ENCODE measurements around the gene CTDP1.

CTDP1 gene, protein sequence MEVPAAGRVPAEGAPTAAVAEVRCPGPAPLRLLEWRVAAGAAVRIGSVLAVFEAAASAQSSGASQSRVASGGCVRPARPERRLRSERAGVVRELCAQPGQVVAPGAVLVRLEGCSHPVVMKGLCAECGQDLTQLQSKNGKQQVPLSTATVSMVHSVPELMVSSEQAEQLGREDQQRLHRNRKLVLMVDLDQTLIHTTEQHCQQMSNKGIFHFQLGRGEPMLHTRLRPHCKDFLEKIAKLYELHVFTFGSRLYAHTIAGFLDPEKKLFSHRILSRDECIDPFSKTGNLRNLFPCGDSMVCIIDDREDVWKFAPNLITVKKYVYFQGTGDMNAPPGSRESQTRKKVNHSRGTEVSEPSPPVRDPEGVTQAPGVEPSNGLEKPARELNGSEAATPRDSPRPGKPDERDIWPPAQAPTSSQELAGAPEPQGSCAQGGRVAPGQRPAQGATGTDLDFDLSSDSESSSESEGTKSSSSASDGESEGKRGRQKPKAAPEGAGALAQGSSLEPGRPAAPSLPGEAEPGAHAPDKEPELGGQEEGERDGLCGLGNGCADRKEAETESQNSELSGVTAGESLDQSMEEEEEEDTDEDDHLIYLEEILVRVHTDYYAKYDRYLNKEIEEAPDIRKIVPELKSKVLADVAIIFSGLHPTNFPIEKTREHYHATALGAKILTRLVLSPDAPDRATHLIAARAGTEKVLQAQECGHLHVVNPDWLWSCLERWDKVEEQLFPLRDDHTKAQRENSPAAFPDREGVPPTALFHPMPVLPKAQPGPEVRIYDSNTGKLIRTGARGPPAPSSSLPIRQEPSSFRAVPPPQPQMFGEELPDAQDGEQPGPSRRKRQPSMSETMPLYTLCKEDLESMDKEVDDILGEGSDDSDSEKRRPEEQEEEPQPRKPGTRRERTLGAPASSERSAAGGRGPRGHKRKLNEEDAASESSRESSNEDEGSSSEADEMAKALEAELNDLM

DNA sequence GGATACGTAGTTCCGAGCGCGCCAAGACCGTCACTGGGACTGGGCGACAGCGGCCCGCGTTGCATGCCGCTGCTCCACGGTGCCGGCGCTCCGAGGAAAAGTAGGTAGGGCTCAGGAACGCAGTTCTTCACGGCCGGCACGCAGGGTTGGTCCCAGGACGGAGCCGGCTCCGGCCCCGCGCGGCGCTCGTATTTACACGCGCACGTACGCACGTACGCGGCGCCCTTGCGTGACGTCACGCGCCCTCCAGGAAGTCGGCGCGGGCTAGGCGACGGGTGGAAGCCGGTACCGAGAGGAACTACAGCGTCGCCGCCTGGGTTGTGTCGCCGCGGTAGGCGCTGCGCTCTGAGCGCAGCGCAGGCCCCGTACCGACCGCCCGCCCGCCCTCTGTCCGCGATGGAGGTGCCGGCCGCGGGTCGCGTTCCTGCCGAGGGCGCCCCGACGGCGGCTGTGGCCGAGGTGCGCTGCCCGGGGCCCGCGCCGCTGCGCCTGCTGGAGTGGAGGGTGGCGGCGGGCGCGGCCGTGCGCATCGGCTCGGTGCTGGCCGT, at the start of gene CTDP1:
Gene CTDP1, plus strand, starts transcription at position 252 of the 548 bp plus-strand sequence. Its CDS starts 145 bp downstream, at position 397.
- in situ Hi-C loops (cut with MboI; ENCODE audit: low sequenced_read_pairs) = no loop called here

DNA sequence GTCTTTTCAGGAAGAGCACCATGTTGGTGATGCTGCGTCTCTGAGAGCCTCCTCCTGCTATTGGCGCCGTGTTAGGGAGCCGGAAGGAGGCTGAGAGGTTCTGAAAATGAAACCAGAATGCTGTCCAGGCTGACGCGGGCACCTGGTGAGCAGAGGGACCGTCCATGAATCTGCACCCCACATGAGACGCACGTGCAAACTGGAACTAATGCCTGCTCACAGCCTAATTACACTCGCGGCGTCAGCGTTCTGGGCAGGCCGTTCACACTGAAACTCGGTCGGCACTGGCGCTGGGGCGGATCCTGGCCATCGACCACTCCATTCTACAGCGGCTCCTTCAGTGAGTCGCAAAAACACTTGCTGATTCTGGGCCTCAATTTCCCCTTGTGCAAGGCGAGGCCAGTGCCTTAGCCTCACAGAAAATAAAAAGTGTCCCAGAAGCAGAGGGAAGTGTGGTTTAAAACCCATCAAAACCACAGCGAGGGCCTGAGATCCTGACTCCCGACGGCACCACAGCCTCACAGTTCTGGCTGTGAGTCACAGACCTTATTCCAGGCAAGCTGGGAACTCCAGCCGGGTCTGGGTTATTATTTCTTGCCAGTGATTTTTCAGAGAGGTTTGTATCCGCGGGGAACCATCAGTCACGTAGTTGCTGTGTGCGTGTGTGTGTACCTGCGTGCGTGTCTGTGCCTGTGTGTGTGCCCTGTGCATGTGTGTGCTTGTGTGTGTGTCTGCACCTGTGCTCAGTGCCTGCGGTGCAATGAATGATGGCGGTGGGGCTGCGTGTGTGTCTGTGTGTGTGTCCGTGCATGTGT, 49.1 kb upstream of the CTDP1 start:
- in situ Hi-C loops (cut with MboI; ENCODE audit: low sequenced_read_pairs) = no loop called here

DNA sequence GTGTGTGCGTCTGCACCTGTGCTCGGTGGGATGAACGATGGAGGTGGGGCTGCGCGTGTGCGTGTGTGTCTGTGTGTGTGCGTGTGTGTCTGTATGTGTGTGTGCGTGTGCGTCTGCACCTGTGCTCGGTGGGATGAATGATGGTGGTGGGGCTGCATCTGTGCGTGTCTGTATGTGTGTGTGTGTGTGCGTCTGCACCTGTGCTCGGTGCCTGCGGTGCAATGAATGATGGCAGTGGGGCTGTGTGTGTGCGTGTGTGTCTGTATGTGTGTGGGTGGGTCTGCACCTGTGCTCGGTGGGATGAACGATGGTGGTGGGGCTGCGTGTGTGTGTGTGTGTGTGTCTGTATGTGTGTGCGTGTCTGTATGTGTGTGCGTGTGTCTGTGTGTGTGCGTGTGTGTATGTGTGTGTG, 48.5 kb upstream of the CTDP1 start:
- in situ Hi-C loops (cut with MboI; ENCODE audit: low sequenced_read_pairs) = no loop called here

DNA sequence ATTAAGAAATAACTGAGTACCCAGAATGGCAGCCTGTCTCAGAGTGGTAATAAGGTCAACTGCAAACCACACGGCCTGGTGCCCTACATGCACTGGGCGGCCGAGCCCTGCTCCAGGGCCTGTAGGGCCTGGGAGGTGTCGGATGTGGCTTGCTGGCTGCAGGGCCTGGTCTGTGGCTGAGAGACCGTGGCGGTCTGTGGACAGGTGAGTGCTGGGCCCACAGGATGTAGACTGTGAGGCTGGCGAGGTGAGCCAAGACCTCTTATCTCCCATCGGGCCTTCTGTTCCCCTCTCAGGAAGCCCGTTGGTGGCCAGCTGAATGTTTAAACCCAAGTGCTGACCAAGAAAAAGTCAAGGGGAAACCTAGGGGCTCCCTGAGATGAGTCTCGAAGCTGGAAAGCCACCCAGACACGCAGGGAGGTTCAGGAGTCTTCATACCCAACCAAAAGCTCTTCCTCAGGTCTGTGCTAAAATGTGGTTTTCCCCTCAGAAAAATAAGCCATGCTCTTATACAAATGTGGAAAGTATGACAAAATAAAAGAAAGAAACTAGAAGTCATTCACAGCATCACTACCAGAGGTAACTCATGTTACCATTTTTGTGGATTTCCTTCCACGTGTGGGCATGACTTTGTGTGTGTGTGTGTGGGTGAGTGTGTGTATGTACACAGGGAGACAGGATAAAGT, 47.7 kb upstream of the CTDP1 start:
- in situ Hi-C loops (cut with MboI; ENCODE audit: low sequenced_read_pairs) = no loop called here

DNA sequence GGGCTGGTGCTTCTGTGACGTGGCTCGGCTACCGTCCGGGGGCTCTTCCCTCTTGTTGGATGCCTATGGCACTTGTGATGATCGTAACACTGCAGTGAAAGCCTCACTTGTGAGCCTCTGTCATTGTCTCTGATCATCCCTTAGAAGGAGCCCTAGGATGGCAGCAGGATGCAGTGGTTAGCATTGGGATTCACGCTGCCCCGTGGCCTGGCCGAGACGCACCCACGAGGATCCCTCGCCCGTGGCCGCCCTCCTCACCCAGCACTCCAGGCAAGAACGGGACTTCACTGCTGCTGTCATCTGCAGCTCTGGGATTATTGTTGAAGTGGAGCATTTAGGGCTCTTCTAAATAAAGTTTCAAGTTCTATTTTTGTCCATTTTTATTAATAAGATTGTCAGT, 46.8 kb upstream of the CTDP1 start:
- in situ Hi-C loops (cut with MboI; ENCODE audit: low sequenced_read_pairs) = no loop called here

DNA sequence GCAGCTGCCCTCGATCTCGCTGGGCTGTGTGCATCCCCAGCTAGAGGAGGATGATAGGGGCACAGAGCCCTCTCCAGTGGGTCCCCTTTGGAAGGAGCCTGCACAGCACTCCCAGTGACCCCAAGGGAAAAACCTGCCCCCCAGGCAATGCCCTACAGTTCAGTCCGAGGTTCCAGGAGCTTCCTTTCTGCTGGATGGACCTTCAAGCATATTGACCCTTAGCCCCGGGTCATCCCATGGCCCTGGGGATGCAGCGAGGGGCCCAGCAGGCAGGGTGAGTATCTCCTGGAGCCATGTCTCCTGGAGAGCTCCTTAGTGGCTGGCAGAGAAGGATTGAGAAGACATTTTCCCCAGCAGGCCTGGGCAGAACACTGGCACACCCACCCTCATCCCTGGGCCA, 45.4 kb upstream of the CTDP1 start:
- in situ Hi-C loops (cut with MboI; ENCODE audit: low sequenced_read_pairs) = no loop called here

DNA sequence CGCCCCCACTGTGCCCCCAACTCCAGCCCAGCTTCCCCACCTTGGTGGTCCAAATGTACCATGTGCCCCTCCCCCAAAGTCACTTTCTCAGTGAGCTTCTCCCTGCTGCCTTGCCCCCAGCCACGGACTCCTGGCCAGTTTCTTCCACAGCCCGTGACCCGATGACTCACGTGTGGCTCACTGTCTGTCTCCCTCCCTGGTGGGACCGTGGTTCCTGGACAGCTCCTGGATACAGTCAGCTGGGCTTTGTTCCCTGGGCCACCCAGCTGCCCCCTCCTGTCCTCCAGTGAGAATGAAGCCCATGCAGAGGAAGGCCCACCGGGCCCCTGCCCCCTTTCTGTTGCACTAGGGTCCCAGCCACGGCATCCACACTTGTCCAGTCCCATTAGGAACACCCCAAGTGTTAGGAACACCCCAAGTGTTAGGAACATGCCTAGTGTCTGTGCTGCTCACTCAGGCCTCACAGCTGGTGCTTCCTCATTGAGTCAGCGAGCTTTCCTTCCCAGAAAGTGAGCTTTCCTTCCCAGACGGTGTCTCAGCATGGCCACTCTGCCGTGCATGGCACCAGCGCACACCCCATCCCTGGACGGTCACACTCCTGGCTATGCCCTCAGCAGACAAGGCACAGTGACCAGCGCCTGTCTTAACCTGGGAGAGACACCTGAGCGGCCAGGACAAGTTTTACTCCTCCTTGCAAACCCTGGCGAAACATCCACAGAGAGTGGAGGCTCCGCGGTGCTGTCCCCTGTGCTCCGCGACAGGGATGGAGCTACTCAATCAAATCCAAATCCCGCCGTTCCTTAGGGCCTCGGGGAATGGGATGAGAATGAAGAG, 44.8 kb upstream of the CTDP1 start:
- in situ Hi-C loops (cut with MboI; ENCODE audit: low sequenced_read_pairs) = no loop called here

DNA sequence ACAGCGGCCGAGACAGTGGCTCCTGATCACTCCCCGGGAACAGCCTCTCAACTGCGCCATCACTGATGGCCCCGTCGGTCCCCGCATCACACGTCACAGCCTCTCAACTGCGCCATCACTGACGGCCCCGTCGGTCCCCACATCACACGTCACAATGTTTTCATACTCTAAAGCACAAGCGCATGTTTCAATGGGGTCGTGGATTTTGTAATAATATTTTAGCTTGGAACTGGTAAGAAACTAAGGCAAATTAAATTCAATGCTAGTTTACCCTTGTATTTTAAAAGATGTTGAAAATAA, 44.2 kb upstream of the CTDP1 start:
- in situ Hi-C loops (cut with MboI; ENCODE audit: low sequenced_read_pairs) = no loop called here

DNA sequence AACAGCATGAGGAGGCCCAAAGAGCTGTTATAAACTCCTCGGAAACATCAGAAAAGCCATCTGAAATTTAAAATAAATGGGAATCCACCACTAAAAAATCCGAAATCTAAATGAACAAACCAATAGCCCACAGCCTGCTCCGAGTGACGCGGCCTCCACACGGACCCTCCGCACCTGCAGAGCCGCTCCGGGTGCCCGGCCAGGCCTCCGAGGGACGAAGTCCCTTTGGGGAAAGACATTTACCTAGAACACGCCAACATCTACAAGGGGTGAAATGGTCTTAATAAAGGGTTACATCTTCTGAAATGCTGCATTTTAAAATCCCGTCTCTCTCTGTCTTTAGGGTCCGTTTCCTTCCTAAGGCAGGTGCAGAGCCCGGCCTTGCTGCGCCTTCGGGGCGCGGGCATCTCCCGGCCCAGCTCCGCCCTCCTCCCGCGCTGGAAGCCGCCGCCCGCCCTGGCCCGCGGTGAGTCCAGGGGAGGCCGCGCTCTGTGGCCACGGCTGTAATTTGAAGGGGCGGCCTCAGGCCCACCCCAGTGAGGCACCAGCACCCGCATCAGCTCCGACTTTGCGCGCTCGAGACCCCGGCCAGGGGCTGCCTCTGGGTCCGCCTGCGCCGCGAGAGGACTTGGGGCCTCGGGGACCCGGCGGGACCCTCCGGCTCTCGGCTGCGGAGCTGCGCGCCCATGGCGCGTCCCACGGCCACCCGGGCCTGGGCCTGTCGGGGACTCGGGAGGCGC, 42.3 kb upstream of the CTDP1 start:
- in situ Hi-C loops (cut with MboI; ENCODE audit: low sequenced_read_pairs) = no loop called here

DNA sequence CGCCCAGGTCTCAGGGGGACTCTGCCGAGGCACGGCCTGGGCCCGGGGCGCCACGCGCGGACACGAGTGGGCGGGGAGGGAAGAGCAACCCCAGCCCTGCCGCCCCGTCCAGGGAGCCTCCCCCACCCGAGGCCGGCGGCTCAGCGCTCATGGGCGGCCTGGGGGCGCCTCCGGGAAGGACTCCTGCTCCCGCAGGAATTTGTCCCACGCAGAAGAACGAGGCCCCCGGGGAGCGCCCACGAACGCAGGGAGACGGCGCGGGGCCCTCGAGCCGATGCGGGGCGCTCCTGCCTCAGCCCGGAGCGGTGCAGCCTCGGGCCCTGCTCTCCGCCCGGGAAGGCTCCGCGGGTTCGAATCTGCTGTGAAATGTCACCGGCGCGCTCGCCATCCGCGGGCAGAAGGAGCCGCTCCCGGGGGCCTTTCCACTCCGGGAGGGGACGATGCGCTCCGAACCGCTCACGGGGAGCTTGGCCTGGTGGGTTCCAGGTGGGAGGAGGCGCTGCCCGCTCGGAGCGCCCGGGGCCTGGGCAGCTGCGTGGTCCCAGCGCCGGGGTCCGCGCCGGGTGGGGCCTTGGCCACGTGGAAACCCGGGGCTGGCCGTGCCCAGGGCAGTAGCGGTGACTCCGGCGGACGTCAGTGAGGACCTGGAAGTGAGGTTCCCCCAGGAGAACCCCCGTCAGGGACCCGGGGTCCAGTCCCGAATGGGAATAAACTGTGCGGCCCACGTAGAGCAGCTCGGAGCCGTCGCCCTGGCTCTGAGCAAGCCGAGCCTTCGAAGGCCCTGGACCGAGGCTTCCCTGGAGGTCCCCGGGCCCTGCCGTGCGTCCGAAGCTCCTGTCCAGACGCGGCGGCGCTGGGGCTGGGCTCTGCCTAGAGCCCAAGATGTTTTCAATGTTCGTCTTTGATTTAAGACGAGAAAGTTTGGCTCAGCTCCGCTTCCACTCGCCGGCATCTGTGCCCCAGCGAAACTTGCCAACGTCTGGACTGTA, 41.4 kb upstream of the CTDP1 start:
- in situ Hi-C loops (cut with MboI; ENCODE audit: low sequenced_read_pairs) = no loop called here

DNA sequence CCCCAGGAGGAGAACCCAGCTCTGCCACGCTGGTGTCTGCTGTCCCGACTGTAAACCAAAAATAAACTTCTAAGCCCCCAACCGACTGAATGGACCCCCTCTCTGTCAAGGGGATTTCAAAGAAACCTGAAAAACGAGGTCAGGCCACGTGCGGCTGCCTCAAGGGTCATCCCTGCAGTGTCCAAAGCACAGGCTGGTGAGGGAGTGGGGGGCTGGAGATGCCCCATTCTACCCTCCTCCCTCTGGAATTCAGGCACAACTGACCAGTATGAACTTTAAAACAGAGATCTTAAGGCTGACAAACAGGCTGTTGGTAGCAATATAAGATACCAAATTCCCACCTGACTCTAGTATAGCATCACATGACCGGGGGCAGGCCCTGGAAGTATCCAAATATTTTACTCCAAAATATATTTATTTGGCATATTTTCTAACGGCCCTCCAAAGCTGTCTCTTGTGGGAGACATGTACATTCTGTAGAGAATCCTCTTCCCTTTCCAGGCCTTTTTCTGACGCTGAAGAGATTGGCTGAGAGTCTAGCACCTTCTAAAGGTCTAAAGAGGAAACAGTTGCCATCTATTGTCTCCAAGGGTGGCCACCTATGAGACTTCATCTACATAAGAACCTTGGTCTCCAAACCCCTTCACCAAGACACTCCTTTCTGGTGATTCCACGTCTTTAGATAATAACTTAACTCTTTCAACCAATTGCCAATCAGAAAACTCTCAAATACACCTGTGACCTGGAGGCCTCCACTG, 40.4 kb upstream of the CTDP1 start:
- in situ Hi-C loops (cut with MboI; ENCODE audit: low sequenced_read_pairs) = no loop called here

DNA sequence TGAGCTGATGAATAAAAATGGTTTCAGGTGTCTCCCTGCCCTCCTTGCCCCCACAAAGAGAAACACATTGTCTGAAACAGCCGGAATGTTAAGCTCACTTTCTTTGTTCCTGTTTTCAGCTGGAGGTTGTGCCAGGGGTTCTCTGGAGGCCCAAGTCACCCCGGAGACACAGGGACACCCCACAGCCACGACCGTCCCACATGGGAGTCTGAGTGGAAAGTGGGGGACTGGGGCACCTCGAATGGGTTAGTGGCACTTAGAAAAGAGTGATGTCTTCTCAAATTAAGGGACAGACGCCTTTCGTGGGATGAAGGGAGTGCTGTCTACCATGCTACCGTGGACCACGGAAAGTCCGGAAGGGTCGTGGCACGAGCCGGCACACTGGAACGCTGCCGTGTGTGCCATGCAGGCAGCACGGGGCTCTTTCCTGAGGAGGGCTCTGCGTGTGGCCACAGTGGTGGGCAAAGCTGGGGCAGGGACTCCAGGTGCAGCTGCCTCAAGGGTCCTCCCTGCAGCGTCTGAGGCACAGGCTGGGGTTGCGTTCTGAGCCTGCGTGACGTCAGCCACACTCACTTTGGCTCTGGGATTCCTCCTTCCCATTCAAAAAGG, 39.4 kb upstream of the CTDP1 start:
- in situ Hi-C loops (cut with MboI; ENCODE audit: low sequenced_read_pairs) = loop anchor here (10.0 kb wide), 1 partner anchor 235 kb away; no protein-coding TSS in a partner anchor

DNA sequence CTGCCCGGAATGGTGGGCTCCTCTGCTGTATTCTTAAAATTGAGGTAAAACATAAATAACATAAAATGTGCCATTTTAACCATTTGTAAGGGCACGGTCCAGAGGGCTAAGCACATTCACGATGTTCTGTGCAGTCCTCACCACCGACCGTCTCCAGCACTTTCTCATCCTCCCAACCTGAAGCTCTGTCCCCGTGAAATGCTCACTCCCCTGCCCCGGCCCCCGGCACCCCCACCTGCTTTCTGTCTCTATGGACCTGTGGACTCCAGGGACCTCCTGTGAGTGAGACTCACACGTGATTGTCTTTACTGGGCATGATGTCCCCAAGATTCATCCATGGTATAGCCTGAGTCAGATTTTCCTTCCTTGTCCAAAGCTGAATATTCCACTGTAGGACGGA, 38.7 kb upstream of the CTDP1 start:
- in situ Hi-C loops (cut with MboI; ENCODE audit: low sequenced_read_pairs) = loop anchor here (10.0 kb wide), 1 partner anchor 236 kb away; no protein-coding TSS in a partner anchor

DNA sequence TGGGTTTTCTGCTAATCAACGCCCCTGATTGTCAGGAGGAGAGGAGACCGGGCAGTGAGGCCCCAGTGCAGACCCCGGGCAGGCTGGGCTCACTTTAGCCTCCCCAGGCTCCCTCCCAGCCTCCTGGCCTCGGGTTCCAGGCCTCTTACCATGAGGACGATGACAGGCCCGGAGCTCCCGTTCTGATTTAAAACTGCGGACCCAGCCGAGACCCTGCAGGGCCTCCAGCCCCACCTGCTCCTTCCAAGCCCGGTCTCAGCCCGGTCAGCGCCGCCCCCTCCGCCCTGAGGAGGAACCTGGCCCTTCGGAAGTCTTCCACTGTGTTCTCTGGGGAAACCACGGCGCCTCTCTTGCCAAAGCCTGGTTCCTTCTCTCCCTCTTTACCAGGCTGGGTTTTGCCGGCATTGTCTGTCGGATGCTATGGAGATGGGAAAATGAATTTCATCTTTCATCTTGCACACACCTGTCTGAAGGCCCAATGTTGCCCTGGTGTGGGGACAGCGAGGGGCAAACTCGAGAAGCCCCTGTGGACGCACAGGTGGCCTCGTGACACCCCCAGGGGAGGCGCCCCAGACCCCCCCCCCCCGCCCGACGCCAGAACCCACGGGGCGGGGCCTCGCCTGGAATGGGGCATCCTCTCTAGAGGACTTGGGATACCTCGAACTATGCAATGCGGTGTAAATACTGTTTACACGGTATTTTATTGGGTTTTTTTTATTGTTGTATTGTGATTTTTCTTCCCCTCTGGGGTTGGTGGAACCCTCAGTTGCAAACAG, 37.7 kb upstream of the CTDP1 start:
- in situ Hi-C loops (cut with MboI; ENCODE audit: low sequenced_read_pairs) = loop anchor here (10.0 kb wide), 1 partner anchor 237 kb away; no protein-coding TSS in a partner anchor

DNA sequence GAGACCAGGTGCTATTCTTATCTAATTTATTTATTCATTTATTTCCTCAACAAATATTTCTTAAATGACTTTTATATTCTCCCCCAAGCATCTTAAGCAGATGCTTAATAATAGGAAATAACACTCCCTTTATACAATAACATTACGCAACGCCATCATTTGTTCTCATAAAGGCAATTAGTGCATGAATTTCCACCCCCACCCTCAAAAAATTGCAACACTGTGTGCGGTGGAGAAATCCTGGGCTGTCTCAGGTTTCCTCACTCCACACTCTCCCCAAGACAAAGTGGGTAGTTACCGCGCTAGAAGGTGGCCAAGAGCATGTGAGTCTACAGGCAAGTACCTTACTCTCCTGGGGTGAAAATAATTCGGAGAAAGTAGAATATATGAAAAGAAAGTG, 37.0 kb upstream of the CTDP1 start:
- in situ Hi-C loops (cut with MboI; ENCODE audit: low sequenced_read_pairs) = loop anchor here (10.0 kb wide), 1 partner anchor 238 kb away; no protein-coding TSS in a partner anchor
